ENCODE results near the gene A3GALT2.
A peak's percentile ranks its signal among the peaks of the same experiment; 100 is the strongest.

Gene A3GALT2

GRCh38 chr1:33307494-33307864 is 13.4 kb downstream of the A3GALT2 start:
- Mint-ChIP-seq H3K27ac (no peak overlapping the region), H3K4me1 (peaks cover 27% of the 10 kb centered on the region), H3K27me3 (ENCODE audit: low read depth) (peaks cover 4% of the 10 kb centered on the region), H3K36me3 (ENCODE audit: low read depth) (peaks cover 27% of the 10 kb centered on the region), H3K9me3 (peaks cover 2% of the 10 kb centered on the region), H3K4me3 (no peak overlapping the region)
- no peak for TF ChIP-seq CTCF (IDR thresholded peaks at IDR 0.05; ENCODE audit: unreplicated experiment in 3 of 3)

- peak overlapping the region in 1 of 3 experiments; percentile 8 for H3K4me3 Mint-ChIP-seq
- no peak overlapping the region for H3K27ac Mint-ChIP-seq
- peaks cover 2% of the 10 kb centered on the region for H3K9me3 Mint-ChIP-seq
- H3K4me1 Mint-ChIP-seq: peaks cover 32% of the 10 kb centered on the region
- peaks cover 33% of the 10 kb centered on the region for H3K36me3 Mint-ChIP-seq (ENCODE audit: low read depth)
- H3K27me3 Mint-ChIP-seq (ENCODE audit: low read depth): no peaks in the 10 kb centered on the region
- no peak for TF ChIP-seq CTCF (IDR thresholded peaks at IDR 0.05; ENCODE audit: unreplicated experiment in 3 of 3)
Observed at GRCh38 chr1:33306653-33307493, 14.0 kb downstream of the A3GALT2 start.

GRCh38 chr1:33305816-33306652 is 14.9 kb downstream of the A3GALT2 start:
- H3K27me3 Mint-ChIP-seq (ENCODE audit: low read depth): no peaks in the 10 kb centered on the region
- no peak for TF ChIP-seq CTCF (IDR thresholded peaks at IDR 0.05; ENCODE audit: unreplicated experiment in 3 of 3)
- peaks cover 33% of the 10 kb centered on the region for H3K4me1 Mint-ChIP-seq
- H3K4me3 Mint-ChIP-seq: peak overlapping the region in 1 of 3 experiments; percentile 8
- H3K27ac Mint-ChIP-seq: peak overlapping the region; percentile 45 to 59 (median 57)
- H3K9me3 Mint-ChIP-seq: peaks cover under 1% of the 10 kb centered on the region
- peaks cover 35% of the 10 kb centered on the region for H3K36me3 Mint-ChIP-seq (ENCODE audit: low read depth)

- H3K4me1 Mint-ChIP-seq: peaks cover 40% of the 10 kb centered on the region
- TF ChIP-seq CTCF (IDR thresholded peaks at IDR 0.05; ENCODE audit: unreplicated experiment in 3 of 3): no peak
- H3K4me3 Mint-ChIP-seq: no peak overlapping the region
- no peaks in the 10 kb centered on the region for H3K27me3 Mint-ChIP-seq (ENCODE audit: low read depth)
- H3K36me3 Mint-ChIP-seq (ENCODE audit: low read depth): peaks cover 40% of the 10 kb centered on the region
- no peaks in the 10 kb centered on the region for H3K9me3 Mint-ChIP-seq
- peak overlapping the region in 1 of 3 experiments; percentile 59 for H3K27ac Mint-ChIP-seq
Observed at GRCh38 chr1:33305016-33305415, 15.9 kb downstream of the A3GALT2 start.

GRCh38 chr1:33302325-33302724 is 18.6 kb downstream of the A3GALT2 start:
- Mint-ChIP-seq H3K4me1 (peaks cover 41% of the 10 kb centered on the region), H3K36me3 (ENCODE audit: low read depth) (peaks cover 60% of the 10 kb centered on the region), H3K27ac (peak overlapping the region in 2 of 3 experiments; percentile 25 to 95), H3K9me3 (no peaks in the 10 kb centered on the region), H3K27me3 (ENCODE audit: low read depth) (no peaks in the 10 kb centered on the region), H3K4me3 (no peak overlapping the region)
- no peak for TF ChIP-seq CTCF (IDR thresholded peaks at IDR 0.05; ENCODE audit: unreplicated experiment in 3 of 3)

Measured in nephron (organoid).